ENCODE results near the gene COL6A2.

- TF ChIP-seq, protein P1, sequence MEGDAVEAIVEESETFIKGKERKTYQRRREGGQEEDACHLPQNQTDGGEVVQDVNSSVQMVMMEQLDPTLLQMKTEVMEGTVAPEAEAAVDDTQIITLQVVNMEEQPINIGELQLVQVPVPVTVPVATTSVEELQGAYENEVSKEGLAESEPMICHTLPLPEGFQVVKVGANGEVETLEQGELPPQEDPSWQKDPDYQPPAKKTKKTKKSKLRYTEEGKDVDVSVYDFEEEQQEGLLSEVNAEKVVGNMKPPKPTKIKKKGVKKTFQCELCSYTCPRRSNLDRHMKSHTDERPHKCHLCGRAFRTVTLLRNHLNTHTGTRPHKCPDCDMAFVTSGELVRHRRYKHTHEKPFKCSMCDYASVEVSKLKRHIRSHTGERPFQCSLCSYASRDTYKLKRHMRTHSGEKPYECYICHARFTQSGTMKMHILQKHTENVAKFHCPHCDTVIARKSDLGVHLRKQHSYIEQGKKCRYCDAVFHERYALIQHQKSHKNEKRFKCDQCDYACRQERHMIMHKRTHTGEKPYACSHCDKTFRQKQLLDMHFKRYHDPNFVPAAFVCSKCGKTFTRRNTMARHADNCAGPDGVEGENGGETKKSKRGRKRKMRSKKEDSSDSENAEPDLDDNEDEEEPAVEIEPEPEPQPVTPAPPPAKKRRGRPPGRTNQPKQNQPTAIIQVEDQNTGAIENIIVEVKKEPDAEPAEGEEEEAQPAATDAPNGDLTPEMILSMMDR (IDR thresholded peaks at IDR 0.05): no peak
- TF ChIP-seq, protein P2, sequence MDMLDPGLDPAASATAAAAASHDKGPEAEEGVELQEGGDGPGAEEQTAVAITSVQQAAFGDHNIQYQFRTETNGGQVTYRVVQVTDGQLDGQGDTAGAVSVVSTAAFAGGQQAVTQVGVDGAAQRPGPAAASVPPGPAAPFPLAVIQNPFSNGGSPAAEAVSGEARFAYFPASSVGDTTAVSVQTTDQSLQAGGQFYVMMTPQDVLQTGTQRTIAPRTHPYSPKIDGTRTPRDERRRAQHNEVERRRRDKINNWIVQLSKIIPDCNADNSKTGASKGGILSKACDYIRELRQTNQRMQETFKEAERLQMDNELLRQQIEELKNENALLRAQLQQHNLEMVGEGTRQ (IDR thresholded peaks at IDR 0.05): no peak
- TF ChIP-seq RAD21 (conservative IDR thresholded peaks at IDR 0.05 in 1 of 2, IDR thresholded peaks at IDR 0.05 in 1 of 2) (no peak), RFX5 (IDR thresholded peaks at IDR 0.05) (no peak)
- TF ChIP-seq, protein P3, sequence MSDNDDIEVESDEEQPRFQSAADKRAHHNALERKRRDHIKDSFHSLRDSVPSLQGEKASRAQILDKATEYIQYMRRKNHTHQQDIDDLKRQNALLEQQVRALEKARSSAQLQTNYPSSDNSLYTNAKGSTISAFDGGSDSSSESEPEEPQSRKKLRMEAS (IDR thresholded peaks at IDR 0.05): no peak
Observed at GRCh38 chr21:46084709-46085108, 13.2 kb upstream of the COL6A2 start.

Measured in A549 (cell line).